ENCODE measurements around the gene CARHSP1.

- TF ChIP-seq EZH2 (IDR thresholded peaks at IDR 0.05; ENCODE audit: insufficient read depth, poor library complexity, severe bottlenecking) (no peak), EZH2phosphoT487 (IDR thresholded peaks at IDR 0.05; ENCODE audit: insufficient read depth, low read depth) (no peak)
These were observed 3.3 kb upstream of the CARHSP1 start for GRCh38 chr16:8872071-8872470.
